HG03175 (cell line): ENCODE results near the gene BLOC1S5.
"Not testable (repeated sequence)": the region's sequence is repeated elsewhere in the genome, so short reads cannot be mapped to it uniquely, and the experiment has no call there.

Experiments used
- ATAC-seq: cut with Tn5 transposase; IDR thresholded peaks from one replicate; pipeline ENCODE4 v1.9.1; 2021; ENCODE audit warnings: mild to moderate bottlenecking, moderate library complexity; ENCODE audit not compliant: unreplicated experiment

The BLOC1S5 gene

GRCh38 chr6:7996538-7997111 is 67.6 kb downstream of the BLOC1S5 start:
- ATAC-seq = no peak

- no peak for ATAC-seq
These were observed 70.2 kb downstream of the BLOC1S5 start for GRCh38 chr6:7993952-7994351.

GRCh38 chr6:7993399-7993798 is 70.8 kb downstream of the BLOC1S5 start:
- ATAC-seq = no peak

- ATAC-seq = peak; percentile 96
These were observed 72.0 kb downstream of the BLOC1S5 start for GRCh38 chr6:7992002-7992815.

GRCh38 chr6:7991536-7991935 is 72.7 kb downstream of the BLOC1S5 start:
- ATAC-seq = peak; percentile 36

- no peak for ATAC-seq
These were observed 78.0 kb downstream of the BLOC1S5 start for GRCh38 chr6:7986219-7986618.

GRCh38 chr6:7983967-7984366 is 80.2 kb downstream of the BLOC1S5 start:
- not testable (repeated sequence) for ATAC-seq

- ATAC-seq = no peak
These were observed 84.4 kb downstream of the BLOC1S5 start for GRCh38 chr6:7979831-7980230.

GRCh38 chr6:7978736-7979135 is 85.5 kb downstream of the BLOC1S5 start:
- peak; percentile 80 for ATAC-seq

- ATAC-seq = no peak
These were observed 87.6 kb downstream of the BLOC1S5 start for GRCh38 chr6:7976485-7977056.

GRCh38 chr6:7975764-7976146 is 88.4 kb downstream of the BLOC1S5 start:
- ATAC-seq = peak; percentile 45

- ATAC-seq = no peak
These were observed 89.0 kb downstream of the BLOC1S5 start for GRCh38 chr6:7974938-7975763.

GRCh38 chr6:7974565-7974937 is 89.6 kb downstream of the BLOC1S5 start:
- ATAC-seq = no peak

- ATAC-seq = no peak
These were observed 90.6 kb downstream of the BLOC1S5 start for GRCh38 chr6:7973584-7973983.

GRCh38 chr6:7971499-7971898 is 92.7 kb downstream of the BLOC1S5 start:
- no peak for ATAC-seq

- no peak for ATAC-seq
These were observed 93.6 kb downstream of the BLOC1S5 start for GRCh38 chr6:7970616-7971015.
